GM10266 (cell line): ENCODE results near the gene EHF.

ENCODE experiments used
- DNase-seq: peaks from one replicate; pipeline ENCODE4 v3.0.0; 2012; ENCODE audit errors: extremely low spot score
- TF ChIP-seq, protein P1 (sequence below): IDR thresholded peaks from 2 replicates; pipeline ENCODE4 v1.5.1; 2012; ENCODE audit warnings: mild to moderate bottlenecking, low read depth; ENCODE audit not compliant: control insufficient read depth, insufficient read depth; ENCODE audit errors: missing control alignments

EHF gene

DNA sequence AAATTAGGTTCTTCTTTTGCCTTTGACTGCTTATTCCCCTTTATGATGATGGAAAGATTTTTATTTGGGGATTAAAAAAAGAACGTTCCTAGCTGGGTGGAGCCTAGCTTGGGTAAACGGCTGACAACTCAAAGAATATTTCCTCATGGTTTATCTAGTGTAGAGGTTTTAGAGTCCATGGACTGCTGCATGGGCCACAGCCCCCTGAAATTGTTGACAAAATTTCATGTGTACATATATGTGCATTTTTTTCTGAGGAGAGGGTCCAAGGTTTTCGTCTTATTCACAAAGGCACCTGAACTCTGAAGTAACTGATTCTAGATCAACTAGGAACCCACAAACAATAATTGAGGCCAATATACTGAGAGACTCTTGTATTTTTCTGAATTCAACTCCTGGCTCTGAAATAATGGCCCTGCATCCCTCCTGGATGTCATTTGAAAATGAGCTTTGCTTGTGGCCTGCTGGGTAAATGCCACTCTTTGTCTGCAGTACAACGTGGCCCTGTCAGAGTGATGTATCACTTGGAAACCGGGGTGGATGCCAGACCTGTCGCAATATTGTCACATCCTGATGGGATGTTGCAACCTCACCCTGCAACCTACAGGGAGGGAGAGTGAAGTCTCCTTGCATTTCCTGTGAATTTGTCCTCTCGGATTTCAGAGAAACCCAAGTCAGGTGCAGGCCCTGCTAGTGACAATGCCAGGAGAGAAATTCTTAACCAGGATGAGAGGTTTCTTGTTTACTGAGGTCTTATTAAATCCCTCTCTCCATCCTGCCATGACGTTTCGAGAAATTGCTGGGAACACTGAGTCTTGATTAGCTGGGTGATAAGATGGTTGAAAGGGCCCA lies 33.8 kb downstream of the EHF start:
- DNase-seq, result no peak
- TF ChIP-seq, protein P1, sequence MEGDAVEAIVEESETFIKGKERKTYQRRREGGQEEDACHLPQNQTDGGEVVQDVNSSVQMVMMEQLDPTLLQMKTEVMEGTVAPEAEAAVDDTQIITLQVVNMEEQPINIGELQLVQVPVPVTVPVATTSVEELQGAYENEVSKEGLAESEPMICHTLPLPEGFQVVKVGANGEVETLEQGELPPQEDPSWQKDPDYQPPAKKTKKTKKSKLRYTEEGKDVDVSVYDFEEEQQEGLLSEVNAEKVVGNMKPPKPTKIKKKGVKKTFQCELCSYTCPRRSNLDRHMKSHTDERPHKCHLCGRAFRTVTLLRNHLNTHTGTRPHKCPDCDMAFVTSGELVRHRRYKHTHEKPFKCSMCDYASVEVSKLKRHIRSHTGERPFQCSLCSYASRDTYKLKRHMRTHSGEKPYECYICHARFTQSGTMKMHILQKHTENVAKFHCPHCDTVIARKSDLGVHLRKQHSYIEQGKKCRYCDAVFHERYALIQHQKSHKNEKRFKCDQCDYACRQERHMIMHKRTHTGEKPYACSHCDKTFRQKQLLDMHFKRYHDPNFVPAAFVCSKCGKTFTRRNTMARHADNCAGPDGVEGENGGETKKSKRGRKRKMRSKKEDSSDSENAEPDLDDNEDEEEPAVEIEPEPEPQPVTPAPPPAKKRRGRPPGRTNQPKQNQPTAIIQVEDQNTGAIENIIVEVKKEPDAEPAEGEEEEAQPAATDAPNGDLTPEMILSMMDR, result no peak

DNA sequence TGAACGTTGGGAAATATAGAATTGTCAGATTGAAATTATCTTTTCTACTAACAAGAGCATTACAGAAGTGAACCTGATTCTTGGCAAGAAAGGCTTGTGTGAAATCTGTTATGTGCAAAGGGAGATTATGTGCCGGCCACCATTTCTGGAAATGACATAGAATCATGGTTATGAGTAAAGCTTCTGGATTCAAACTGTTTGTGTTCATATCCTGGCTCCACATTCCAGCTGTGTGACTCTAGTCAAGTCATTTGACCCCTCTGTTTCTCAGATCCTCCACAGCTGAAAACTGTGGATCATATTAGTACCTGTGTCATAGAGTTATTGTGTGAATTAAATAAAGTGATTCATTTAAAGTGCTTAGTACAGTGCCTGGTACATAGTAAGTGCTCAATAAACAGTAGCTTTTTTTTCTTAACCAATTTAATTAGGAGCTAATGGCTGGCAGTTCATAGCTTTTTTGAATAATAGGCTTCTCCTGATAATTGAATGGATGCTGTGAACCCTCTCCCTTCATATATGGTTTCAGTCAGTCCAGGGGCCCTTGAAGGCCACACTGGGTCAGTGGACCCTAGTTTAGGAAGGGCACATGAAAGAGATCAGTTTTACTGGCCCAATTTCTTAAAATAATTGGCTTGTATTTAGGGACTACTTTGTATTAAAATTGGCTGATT lies 34.6 kb downstream of the EHF start:
- DNase-seq, result no peak
- TF ChIP-seq, protein P1, result no peak

DNA sequence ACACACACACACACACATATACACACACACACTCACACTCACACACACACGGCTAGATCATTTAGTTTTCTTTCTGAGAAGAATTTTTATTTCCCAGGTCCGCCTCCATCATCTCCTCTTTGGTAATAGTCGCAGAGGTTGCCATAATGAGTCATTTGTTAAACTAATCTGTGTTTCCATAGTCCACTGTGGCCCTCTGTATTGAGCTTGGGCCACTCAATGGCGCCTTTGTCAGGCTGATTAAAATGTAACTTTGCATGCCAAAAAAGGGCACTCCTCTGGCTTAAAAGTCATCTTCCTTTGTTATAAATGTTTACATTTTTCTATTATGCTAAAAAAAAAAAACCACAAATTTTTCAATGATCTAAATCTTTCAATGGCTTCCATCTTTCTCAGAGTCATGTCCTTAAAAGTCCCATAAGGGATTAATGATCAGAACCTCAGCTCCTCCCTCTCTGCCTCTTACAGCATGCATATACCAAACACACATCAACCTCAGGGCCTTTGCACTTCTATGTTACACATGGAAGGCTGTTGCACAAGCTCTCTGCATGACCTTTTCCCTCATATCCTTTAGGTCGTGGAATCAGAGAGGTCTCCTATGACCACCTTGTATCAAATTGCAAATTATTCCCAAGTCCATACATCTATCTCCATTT lies 35.3 kb downstream of the EHF start:
- TF ChIP-seq, protein P1, result no peak
- no peak for DNase-seq

DNA sequence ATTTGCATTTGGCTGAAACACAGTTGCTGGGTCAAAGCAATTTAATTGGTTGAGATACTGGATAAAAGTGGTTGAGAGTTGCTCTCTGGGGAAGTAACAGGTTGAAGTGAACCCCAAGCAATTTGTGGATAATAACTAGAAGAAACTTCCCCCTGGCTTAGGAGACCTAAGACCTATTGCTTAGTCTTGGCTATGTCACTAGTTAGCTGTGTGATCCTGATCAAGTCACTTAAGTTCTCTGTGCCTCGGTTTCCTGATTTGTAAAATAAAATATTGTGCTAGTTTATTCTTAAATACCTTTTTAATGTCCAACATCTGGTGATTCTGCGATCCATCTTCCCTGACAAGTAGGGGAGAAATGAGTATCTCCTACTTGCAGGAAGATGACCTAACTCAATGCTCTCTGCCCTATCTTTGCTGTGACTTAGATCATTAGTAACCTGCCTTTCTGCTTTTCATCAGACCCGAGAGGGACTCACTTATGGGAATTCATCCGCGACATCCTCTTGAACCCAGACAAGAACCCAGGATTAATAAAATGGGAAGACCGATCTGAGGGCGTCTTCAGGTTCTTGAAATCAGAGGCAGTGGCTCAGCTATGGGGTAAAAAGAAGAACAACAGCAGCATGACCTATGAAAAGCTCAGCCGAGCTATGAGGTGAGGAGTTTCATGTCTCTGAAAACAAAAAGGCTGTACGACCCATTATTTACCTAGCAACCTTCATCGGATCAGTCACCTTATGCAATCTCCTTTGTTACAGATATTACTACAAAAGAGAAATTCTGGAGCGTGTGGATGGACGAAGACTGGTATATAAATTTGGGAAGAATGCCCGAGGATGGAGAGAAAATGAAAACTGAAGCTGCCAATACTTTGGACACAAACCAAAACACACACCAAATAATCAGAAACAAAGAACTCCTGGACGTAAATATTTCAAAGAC lies 37.5 kb downstream of the EHF start:
- TF ChIP-seq, protein P1, result no peak
- DNase-seq, result no peak

DNA sequence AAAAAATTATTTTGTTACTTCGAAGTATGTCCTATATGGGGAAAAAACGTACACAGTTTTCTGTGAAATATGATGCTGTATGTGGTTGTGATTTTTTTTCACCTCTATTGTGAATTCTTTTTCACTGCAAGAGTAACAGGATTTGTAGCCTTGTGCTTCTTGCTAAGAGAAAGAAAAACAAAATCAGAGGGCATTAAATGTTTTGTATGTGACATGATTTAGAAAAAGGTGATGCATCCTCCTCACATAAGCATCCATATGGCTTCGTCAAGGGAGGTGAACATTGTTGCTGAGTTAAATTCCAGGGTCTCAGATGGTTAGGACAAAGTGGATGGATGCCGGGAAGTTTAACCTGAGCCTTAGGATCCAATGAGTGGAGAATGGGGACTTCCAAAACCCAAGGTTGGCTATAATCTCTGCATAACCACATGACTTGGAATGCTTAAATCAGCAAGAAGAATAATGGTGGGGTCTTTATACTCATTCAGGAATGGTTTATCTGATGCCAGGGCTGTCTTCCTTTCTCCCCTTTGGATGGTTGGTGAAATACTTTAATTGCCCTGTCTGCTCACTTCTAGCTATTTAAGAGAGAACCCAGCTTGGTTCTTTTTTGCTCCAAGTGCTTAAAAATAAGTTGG lies 38.3 kb downstream of the EHF start:
- no peak for DNase-seq
- TF ChIP-seq, protein P1, result no peak

DNA sequence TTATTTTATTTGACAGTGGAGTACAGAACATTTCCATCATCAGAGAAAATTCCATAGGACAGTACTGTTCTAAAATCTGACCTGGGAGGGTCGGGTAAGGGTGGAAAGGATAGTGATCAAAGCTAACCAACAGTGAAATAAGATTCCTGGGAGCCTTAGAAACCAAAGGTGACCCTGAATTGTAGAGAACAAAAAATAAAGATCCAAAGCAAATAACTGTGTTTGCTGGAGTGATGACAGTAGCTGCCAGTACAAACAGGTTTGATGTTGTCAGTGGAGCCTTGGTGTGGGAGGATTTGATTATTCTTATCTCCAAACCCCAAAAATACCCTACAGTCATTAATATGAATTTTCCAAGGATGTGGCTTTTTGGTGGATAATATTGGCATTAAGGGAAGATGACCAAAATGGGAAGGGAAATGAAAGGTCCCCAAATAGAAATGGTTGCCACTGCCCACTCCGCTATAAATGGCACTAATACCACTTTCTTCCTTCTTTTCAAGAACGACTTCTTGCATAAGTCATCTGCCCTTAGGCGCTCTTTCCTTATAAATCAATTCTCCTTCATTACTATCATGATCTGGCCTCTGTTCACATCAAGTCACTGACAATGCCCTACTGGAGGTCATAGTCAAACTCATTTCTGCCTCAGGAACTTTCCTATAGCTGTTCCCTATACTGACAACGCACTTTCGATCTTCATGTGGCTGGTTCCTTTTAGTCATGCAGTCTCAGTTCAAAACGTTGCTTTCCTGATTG lies 44.4 kb downstream of the EHF start:
- DNase-seq, result no peak
- TF ChIP-seq, protein P1, result no peak
